Neural cell (in vitro differentiated cells): ENCODE measurements around the gene STK24. TPM values are rescaled to one million over a fixed set of nuclear protein-coding genes. Genes with fewer than 3 reads are reported as not detected.

Experiments
- H2AFZ ChIP-seq: fragments of 200-600, 300-800 bp; sonication (generic), shearing (Covaris generic); 2 replicates; pipeline ENCODE4 v1.6.0; 2014; ENCODE audit warnings: low read depth, mild to moderate bottlenecking, antibody characterized with exemption, low read length, moderate library complexity
- H3F3A ChIP-seq: fragments of 200-600 bp; shearing (Covaris generic); 2 replicates; pipeline ENCODE4 v1.6.1; 2016; ENCODE audit warnings: mild to moderate bottlenecking, moderate library complexity, mixed read lengths, antibody characterized with exemption, low read length; ENCODE audit not compliant: insufficient read depth, poor library complexity, severe bottlenecking
- H3K27ac ChIP-seq: fragments of 200-600, 300-800 bp; sonication (generic), shearing (Covaris generic); 2 replicates; pipeline ENCODE4 v1.5.1; 2014; ENCODE audit warnings: mild to moderate bottlenecking, low read length, moderate library complexity
- H3K27me3 ChIP-seq: fragments of 300-800, 200-600 bp; sonication (generic), shearing (Covaris generic); 2 replicates; pipeline ENCODE4 v1.6.0; 2014; ENCODE audit warnings: mild to moderate bottlenecking, low read depth, low read length, moderate library complexity; ENCODE audit not compliant: insufficient read depth
- H3K36me3 ChIP-seq: fragments of 300-800, 200-600 bp; sonication (generic), shearing (Covaris generic); 2 replicates; pipeline ENCODE4 v1.5.1; 2014; ENCODE audit warnings: mild to moderate bottlenecking, antibody characterized with exemption, low read length, moderate library complexity; ENCODE audit not compliant: insufficient read depth
- H3K4me2 ChIP-seq: fragments of 300-800, 200-600 bp; sonication (generic), shearing (Covaris generic); 2 replicates; pipeline ENCODE4 v1.6.0; 2014; ENCODE audit warnings: mild to moderate bottlenecking, low read length
- H3K4me3 ChIP-seq: fragments of 300-800, 200-600 bp; sonication (generic), shearing (Covaris generic); 2 replicates; pipeline ENCODE4 v1.5.1; 2014; ENCODE audit warnings: mild to moderate bottlenecking, low read length, moderate library complexity
- H3K79me2 ChIP-seq: fragments of 200-600 bp; shearing (Covaris generic); replicated peaks from 2 replicates; pipeline ENCODE4 v1.6.0; 2014; ENCODE audit warnings: mild to moderate bottlenecking, low read length, moderate library complexity; ENCODE audit not compliant: insufficient read depth
- H3K9ac ChIP-seq: fragments of 300-800, 200-600 bp; sonication (generic), shearing (Covaris generic); 2 replicates; pipeline ENCODE4 v1.6.1; 2016; ENCODE audit warnings: mild to moderate bottlenecking, low read length, mixed read lengths
- H3K9me2 ChIP-seq: fragments of 200-600 bp; shearing (Covaris generic); 2 replicates; pipeline ENCODE4 v1.6.1; 2016; ENCODE audit warnings: mild to moderate bottlenecking, low read length, mixed read lengths; ENCODE audit not compliant: insufficient read depth
- H3K9me3 ChIP-seq: fragments of 200-600, 300-800 bp; sonication (generic), shearing (Covaris generic); 2 replicates; pipeline ENCODE4 v1.6.1; 2016; ENCODE audit warnings: mild to moderate bottlenecking, mixed run types, low read length, moderate library complexity, mixed read lengths
- H4K20me1 ChIP-seq: fragments of 200-600 bp; shearing (Covaris generic); 2 replicates; pipeline ENCODE4 v1.6.1; 2016; ENCODE audit warnings: mild to moderate bottlenecking, mixed run types; ENCODE audit not compliant: insufficient read depth
- EP300 ChIP-seq: fragments of 450-650 bp; conservative IDR thresholded peaks from 2 replicates; pipeline ENCODE4 v1.6.1; 2014; ENCODE audit warnings: antibody characterized with exemption, mild to moderate bottlenecking, moderate library complexity; ENCODE audit not compliant: poor library complexity, severe bottlenecking
- EZH2 ChIP-seq: fragments of 200-600, 300-800 bp; shearing (Covaris generic), sonication (generic); IDR thresholded peaks from 2 replicates; pipeline ENCODE4 v1.6.1; 2014; ENCODE audit warnings: antibody characterized with exemption, low read length, borderline replicate concordance, mild to moderate bottlenecking; ENCODE audit not compliant: insufficient read depth, poor library complexity, severe bottlenecking
- MXI1 ChIP-seq: fragments of 450-650 bp; conservative IDR thresholded peaks from 2 replicates; pipeline ENCODE4 v1.6.1; 2014; ENCODE audit warnings: antibody characterized with exemption, mild to moderate bottlenecking; ENCODE audit not compliant: poor library complexity, severe bottlenecking
- POLR2AphosphoS5 ChIP-seq: IDR thresholded peaks from 2 replicates; pipeline ENCODE4 v1.6.1; 2012
- RAD21 ChIP-seq: fragments of 450-650 bp; conservative IDR thresholded peaks from 2 replicates; pipeline ENCODE4 v1.6.1; 2014; ENCODE audit warnings: antibody characterized with exemption, mild to moderate bottlenecking, moderate library complexity
- SMC3 ChIP-seq: fragments of 450-650 bp; conservative IDR thresholded peaks from 2 replicates; pipeline ENCODE4 v1.6.1; 2014; ENCODE audit warnings: antibody characterized with exemption, mild to moderate bottlenecking, moderate library complexity; ENCODE audit not compliant: poor library complexity
- TAF1 ChIP-seq: IDR thresholded peaks from 2 replicates; pipeline ENCODE4 v1.6.1; 2012; ENCODE audit warnings: low read depth
- polyA plus RNA-seq: library from polyadenylated mRNA; depleted of rRNA; stranded (reverse); fragments of >200 nt; gene quantifications from 2 replicates; pipeline ENCODE4 v1.2.3, GENCODE V29; 2014
- TF ChIP-seq, protein P1 (sequence below): fragments of 450-650 bp; IDR thresholded peaks from 2 replicates; pipeline ENCODE4 v1.5.1; 2014; ENCODE audit warnings: antibody characterized with exemption, mild to moderate bottlenecking, moderate library complexity; ENCODE audit not compliant: poor library complexity, severe bottlenecking
- TF ChIP-seq, protein P2 (sequence below): IDR thresholded peaks from 2 replicates; pipeline ENCODE4 v1.6.1; 2012; ENCODE audit warnings: borderline replicate concordance

Gene STK24
- polyA plus RNA-seq, 1 donor from 2014 or later: 66.0 TPM

DNA sequence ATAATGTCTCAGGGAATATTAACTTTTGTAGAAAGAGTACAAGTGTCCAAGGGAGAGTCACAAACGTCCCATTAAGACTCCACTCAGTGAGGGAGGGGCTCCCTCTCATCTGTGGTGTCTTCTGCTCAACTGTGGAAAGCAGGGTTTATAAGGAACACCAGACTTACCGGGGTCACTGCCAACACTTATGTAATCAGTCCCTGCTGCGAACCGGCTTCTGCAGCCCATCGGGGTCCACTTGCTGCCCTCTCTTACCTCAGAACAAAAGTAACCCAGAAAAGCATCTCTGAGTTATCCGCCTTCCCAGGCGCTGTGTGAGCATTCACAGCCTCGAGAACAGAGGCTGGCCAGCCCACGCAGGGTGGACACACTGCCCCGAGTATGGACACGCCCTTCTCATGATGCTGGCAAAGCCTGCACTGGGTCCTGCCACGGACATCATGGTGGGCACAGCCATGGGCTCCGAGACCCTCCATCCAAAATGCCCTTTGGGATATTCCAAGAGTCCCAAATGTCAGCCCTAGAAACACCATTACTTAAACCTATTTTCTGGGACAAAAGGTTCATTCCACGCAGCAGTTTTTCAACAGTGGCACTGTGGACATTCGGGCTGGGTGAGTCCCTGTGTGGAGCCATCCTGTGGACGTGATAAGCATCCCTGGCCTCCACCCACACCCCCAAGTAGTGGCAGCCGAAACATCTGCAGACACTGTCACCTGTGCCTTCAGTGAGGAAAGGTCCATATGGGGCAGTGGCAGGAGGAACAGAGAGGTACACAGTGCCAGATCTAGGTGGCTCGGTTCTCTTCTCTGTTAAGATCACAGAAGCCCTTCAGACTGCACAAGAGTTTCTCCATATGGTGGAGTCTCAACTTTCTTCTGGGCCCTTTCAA lies 63.9 kb downstream of the STK24 start:
- Histone ChIP-seq H3K9ac (no peak overlapping the region), H3K4me2 (no peak overlapping the region), H3K9me2 (no peaks in the 10 kb centered on the region), H2AFZ (no peak overlapping the region), H4K20me1 (no peaks in the 10 kb centered on the region), H3F3A (no peaks in the 10 kb centered on the region), H3K27ac (no peak overlapping the region), H3K4me3 (no peak overlapping the region), H3K27me3 (no peaks in the 10 kb centered on the region), H3K36me3 (no peaks in the 10 kb centered on the region), H3K9me3 (no peaks in the 10 kb centered on the region), H3K79me2 (peaks cover 18% of the 10 kb centered on the region)
- no peak for TF ChIP-seq EP300
- TF ChIP-seq, protein P1, sequence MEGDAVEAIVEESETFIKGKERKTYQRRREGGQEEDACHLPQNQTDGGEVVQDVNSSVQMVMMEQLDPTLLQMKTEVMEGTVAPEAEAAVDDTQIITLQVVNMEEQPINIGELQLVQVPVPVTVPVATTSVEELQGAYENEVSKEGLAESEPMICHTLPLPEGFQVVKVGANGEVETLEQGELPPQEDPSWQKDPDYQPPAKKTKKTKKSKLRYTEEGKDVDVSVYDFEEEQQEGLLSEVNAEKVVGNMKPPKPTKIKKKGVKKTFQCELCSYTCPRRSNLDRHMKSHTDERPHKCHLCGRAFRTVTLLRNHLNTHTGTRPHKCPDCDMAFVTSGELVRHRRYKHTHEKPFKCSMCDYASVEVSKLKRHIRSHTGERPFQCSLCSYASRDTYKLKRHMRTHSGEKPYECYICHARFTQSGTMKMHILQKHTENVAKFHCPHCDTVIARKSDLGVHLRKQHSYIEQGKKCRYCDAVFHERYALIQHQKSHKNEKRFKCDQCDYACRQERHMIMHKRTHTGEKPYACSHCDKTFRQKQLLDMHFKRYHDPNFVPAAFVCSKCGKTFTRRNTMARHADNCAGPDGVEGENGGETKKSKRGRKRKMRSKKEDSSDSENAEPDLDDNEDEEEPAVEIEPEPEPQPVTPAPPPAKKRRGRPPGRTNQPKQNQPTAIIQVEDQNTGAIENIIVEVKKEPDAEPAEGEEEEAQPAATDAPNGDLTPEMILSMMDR: no peak
- no peak for TF ChIP-seq MXI1
- TF ChIP-seq SMC3: no peak
- TF ChIP-seq, protein P2, sequence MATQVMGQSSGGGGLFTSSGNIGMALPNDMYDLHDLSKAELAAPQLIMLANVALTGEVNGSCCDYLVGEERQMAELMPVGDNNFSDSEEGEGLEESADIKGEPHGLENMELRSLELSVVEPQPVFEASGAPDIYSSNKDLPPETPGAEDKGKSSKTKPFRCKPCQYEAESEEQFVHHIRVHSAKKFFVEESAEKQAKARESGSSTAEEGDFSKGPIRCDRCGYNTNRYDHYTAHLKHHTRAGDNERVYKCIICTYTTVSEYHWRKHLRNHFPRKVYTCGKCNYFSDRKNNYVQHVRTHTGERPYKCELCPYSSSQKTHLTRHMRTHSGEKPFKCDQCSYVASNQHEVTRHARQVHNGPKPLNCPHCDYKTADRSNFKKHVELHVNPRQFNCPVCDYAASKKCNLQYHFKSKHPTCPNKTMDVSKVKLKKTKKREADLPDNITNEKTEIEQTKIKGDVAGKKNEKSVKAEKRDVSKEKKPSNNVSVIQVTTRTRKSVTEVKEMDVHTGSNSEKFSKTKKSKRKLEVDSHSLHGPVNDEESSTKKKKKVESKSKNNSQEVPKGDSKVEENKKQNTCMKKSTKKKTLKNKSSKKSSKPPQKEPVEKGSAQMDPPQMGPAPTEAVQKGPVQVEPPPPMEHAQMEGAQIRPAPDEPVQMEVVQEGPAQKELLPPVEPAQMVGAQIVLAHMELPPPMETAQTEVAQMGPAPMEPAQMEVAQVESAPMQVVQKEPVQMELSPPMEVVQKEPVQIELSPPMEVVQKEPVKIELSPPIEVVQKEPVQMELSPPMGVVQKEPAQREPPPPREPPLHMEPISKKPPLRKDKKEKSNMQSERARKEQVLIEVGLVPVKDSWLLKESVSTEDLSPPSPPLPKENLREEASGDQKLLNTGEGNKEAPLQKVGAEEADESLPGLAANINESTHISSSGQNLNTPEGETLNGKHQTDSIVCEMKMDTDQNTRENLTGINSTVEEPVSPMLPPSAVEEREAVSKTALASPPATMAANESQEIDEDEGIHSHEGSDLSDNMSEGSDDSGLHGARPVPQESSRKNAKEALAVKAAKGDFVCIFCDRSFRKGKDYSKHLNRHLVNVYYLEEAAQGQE: no peak
- TF ChIP-seq POLR2AphosphoS5: no peak

DNA sequence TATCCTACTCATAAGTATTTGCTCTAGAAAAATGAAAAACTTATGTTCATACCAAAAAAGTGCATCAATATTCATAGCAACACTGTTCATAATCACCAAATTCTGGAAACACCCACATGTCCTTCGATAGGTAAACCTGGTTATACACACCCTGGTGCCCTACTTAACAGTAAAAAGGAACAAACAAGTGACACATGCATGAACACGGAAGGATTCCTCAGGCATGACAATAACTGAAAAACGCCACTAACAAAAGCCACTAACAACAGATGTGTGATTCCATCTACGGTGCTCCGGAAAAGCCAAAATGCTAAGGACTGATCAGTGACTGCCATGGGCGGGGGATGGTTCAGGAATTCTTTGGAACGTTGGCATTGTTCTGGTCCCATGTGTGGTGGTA lies 65.5 kb downstream of the STK24 start:
- H3K36me3 ChIP-seq: no peaks in the 10 kb centered on the region
- H3F3A ChIP-seq: no peaks in the 10 kb centered on the region
- H4K20me1 ChIP-seq: no peaks in the 10 kb centered on the region
- H3K27ac ChIP-seq: no peak overlapping the region
- no peak overlapping the region for H2AFZ ChIP-seq
- no peaks in the 10 kb centered on the region for H3K9me2 ChIP-seq
- no peaks in the 10 kb centered on the region for H3K27me3 ChIP-seq
- no peak overlapping the region for H3K9ac ChIP-seq
- H3K4me3 ChIP-seq: no peak overlapping the region
- H3K79me2 ChIP-seq: peaks cover 18% of the 10 kb centered on the region
- TF ChIP-seq MXI1: no peak
- TF ChIP-seq SMC3: no peak
- TF ChIP-seq, protein P1: no peak
- no peak for TF ChIP-seq EZH2
- TF ChIP-seq TAF1: no peak
- TF ChIP-seq, protein P2: no peak
- TF ChIP-seq RAD21: no peak
- TF ChIP-seq POLR2AphosphoS5: no peak
- TF ChIP-seq EP300: no peak
- no peaks in the 10 kb centered on the region for H3K9me3 ChIP-seq
- H3K4me2 ChIP-seq: no peak overlapping the region
